Measurements from ENCODE around the gene WIPF2.

GRCh38 chr17:40224718-40225550 lies 5.8 kb downstream of the WIPF2 start:
- no peak for TF ChIP-seq NR3C1 (IDR thresholded peaks at IDR 0.05)
- no peak for TF ChIP-seq RFX5 (IDR thresholded peaks at IDR 0.05)
- TF ChIP-seq HDAC2 (IDR thresholded peaks at IDR 0.05): no peak
- TF ChIP-seq CTCF (IDR thresholded peaks at IDR 0.05): no peak
- no peak for TF ChIP-seq PHF8 (IDR thresholded peaks at IDR 0.05; ENCODE audit: borderline replicate concordance, low read depth)
- TF ChIP-seq RCOR1 (IDR thresholded peaks at IDR 0.05; ENCODE audit: low read depth, low read length): no peak
- no peak for TF ChIP-seq CBX2 (IDR thresholded peaks at IDR 0.05; ENCODE audit: borderline replicate concordance, low read depth)
- TF ChIP-seq POLR2A (IDR thresholded peaks at IDR 0.05; ENCODE audit: low read length): no peak
- no peak for TF ChIP-seq EP300 (IDR thresholded peaks at IDR 0.05)
- TF ChIP-seq HOXB13 (CRISPR knock-in tag; IDR thresholded peaks at IDR 0.05; ENCODE audit: low read depth): no peak
